Ovary (tissue), 9 donors: ENCODE results near the gene G6PC1. TPM values are rescaled to one million over a fixed set of nuclear protein-coding genes. Genes with fewer than 3 reads are reported as not detected.
"Not testable (repeated sequence)": the region's sequence is repeated elsewhere in the genome, so short reads cannot be mapped to it uniquely, and the experiment has no call there.

ENCODE experiments used
- DNase-seq, 5 donors: peaks; one replicate each; pipeline ENCODE4 v3.0.0-alpha.2; 2019 to 2020
- H3K27ac ChIP-seq, 2 donors: fragments of 200-600 bp; one replicate each; pipeline versions ENCODE4 v1.5.1 to v1.8.0; 2019 to 2022
- H3K27me3 ChIP-seq: fragments of 200-600 bp; one replicate; pipeline ENCODE4 v1.8.0; 2022
- H3K36me3 ChIP-seq: fragments of 200-600 bp; sonication (generic); one replicate; pipeline ENCODE4 v1.5.1; 2019
- H3K4me1 ChIP-seq: one replicate; pipeline ENCODE4 v1.8.1; 2013; ENCODE audit warnings: mild to moderate bottlenecking, moderate library complexity; ENCODE audit not compliant: insufficient read depth
- H3K4me3 ChIP-seq: fragments of 200-600 bp; sonication (generic); one replicate; pipeline ENCODE4 v1.5.1; 2017
- H3K9me3 ChIP-seq, 2 donors: fragments of 200-600 bp in 1 of 2; sonication (generic) in 1 of 2; one replicate each; pipeline versions ENCODE4 v1.5.1 to v1.8.1; 2013 to 2019; ENCODE audit warnings: mild to moderate bottlenecking in 1 of 2, moderate library complexity in 1 of 2
- EP300 ChIP-seq: sonication (generic); formaldehyde crosslinking; IDR thresholded peaks from one replicate; pipeline ENCODE4 v1.6.1; 2017; ENCODE audit warnings: antibody characterized with exemption
- POLR2A ChIP-seq: fragments of 450-650 bp; IDR thresholded peaks from one replicate; pipeline ENCODE4 v1.6.1; 2017; ENCODE audit warnings: antibody characterized with exemption, mild to moderate bottlenecking, moderate library complexity
- WGBS, 3 donors: extraction: QIAGEN DNeasy Blood & Tissue Kit in 1 of 3; methylation state at CpG; one replicate each; pipeline versions ENCODE4 v1.1.5 to v1.1.7; 2013 to 2017; 5-methylcytosine and 5-hydroxymethylcytosine counted together
- intact Hi-C, 4 donors: fragments of 100-400 bp; cut with DNase I; formaldehyde crosslinking; loops; one replicate each; pipeline versions ENCODE4 v1.11.0 to v1.15.1; 2022 to 2023
- polyA plus RNA-seq, 2 donors: library from polyadenylated mRNA; stranded (reverse); fragments of 200-250 nt in 1 of 2; fragments of 350-450 nt in 1 of 2; fragmentation: Illumina TruSeq in 1 of 2; extraction: RNeasy Lipid Tissue Mini Kit (QIAGEN cat#74804) in 1 of 2; gene quantifications; one replicate each; pipeline ENCODE4 v1.2.3, GENCODE V29; 2013 to 2014
- total RNA-seq, 7 donors: library from RNA; depleted of rRNA in 2 of 7; stranded (reverse); fragments of >200 nt in 2 of 7; fragmentation: NEBNext Ultra II Directional in 3 of 7; extraction: Animal tissue kit (Norgen Biotek cat#: 25700) in 3 of 7; gene quantifications; one replicate each; pipeline versions ENCODE4 v1.1.0 to v1.2.4, GENCODE V29; 2016 to 2023
- TF ChIP-seq, protein P1 (sequence below), 3 donors: fragments of 450-650 bp in 2 of 3; fragments of 200-600 bp in 1 of 3; IDR thresholded peaks; one replicate each; pipeline versions ENCODE4 v1.5.1 to v1.8.0; 2016 to 2022; ENCODE audit warnings: antibody characterized with exemption in 3 of 3, mild to moderate bottlenecking in 1 of 3
- donor health status: DM: no; HTN: no; CAD: no; lungs with moderate emphysema.
- donor health status: DM: no; HTN: no; CAD: no.
- donor health status: Bipolar disorder and iron deficiency.
- donor health status: DM: yes; HTN: yes; CAD: no.
- donor health status: DM: no; HTN: no; CAD: no.
- donor health status: DM: yes; HTN: yes; CAD: no.

Gene G6PC1
- total and polyA plus RNA-seq, 9 donors = 0.69 to 1.7 TPM; not detected in 7

DNA sequence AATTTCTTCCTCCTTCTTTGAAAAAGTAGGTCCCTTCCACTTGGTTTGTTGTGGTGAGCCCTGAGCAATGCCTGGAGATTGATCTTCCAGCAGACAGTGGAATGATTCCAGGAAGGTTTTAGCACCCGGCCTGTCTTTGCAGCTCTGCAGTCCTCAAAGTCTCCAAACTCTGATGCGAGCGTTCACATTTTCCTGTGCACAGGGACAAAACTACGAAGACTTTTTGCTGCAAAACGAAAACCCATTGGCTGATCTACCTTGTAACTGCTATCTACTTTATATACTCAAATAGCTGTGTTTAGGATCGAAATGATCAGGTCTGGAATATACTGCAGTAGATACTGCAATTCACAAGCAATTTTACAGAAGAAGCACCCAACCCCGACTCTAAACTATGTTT, 21.7 kb downstream of the G6PC1 start:
- 58 to 65% (median 58%) methylated on average over 7 of the region's 7 CpGs for WGBS, 3 donors
- no peaks in the 10 kb centered on the region for H3K27me3 ChIP-seq
- H3K4me1 ChIP-seq = no peaks in the 10 kb centered on the region
- H3K4me3 ChIP-seq = no peak overlapping the region
- H3K9me3 ChIP-seq = no peaks in the 10 kb centered on the region
- intact Hi-C loops = no loop called here
- H3K27ac ChIP-seq = peak overlapping the region in 1 of 2 donors; percentile 21
- H3K36me3 ChIP-seq = no peaks in the 10 kb centered on the region
- DNase-seq = no peak
- no peak for TF ChIP-seq POLR2A
- TF ChIP-seq, protein P1, sequence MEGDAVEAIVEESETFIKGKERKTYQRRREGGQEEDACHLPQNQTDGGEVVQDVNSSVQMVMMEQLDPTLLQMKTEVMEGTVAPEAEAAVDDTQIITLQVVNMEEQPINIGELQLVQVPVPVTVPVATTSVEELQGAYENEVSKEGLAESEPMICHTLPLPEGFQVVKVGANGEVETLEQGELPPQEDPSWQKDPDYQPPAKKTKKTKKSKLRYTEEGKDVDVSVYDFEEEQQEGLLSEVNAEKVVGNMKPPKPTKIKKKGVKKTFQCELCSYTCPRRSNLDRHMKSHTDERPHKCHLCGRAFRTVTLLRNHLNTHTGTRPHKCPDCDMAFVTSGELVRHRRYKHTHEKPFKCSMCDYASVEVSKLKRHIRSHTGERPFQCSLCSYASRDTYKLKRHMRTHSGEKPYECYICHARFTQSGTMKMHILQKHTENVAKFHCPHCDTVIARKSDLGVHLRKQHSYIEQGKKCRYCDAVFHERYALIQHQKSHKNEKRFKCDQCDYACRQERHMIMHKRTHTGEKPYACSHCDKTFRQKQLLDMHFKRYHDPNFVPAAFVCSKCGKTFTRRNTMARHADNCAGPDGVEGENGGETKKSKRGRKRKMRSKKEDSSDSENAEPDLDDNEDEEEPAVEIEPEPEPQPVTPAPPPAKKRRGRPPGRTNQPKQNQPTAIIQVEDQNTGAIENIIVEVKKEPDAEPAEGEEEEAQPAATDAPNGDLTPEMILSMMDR (IDR thresholded peaks at IDR 0.05) = no peak
- no peak for TF ChIP-seq EP300

DNA sequence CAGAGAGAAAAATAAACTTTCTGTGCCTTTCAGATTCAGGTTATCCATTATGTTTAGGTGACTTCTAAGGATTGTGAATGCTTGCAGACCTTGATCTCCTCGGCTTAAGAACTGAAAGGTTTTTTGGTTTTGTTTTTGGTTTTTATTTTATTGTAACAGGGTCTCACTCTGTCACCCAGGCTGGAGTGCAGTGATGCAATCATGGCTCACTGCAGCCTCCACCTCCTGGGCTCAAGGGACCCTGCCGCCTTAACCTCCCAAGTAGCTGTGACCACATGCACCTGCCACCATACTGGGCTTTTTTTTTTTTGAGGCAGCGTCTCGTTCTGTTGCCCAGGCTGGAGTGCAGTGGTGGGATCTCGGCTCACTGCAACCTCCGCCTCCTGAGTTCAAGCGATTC, 22.9 kb downstream of the G6PC1 start:
- H3K36me3 ChIP-seq, H3K4me1 ChIP-seq, H3K27ac ChIP-seq, H3K27me3 ChIP-seq, intact Hi-C loops, H3K4me3 ChIP-seq, DNase-seq, H3K9me3 ChIP-seq: not testable (repeated sequence)
- 87 to 90% (median 88%) methylated on average over 7 of the region's 7 CpGs for WGBS, 3 donors

DNA sequence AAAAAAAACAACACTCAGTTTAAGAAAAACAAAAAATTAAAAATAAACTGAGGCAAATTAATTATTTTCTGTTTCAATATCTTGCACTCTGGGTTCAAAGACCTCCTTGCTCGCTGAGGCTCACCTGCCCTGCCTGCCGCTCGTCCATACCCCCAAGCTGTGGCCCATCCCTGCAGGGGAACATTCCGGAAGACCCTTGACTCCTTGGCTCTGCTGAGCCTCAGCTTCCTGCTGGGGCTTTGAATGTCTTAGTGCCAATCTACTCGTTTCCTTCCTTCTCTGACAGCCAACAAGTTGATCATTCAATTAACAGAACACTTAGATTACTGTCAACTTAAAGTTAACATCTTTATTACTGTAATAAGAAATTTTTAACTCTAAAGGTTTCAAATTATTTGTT, 24.3 kb downstream of the G6PC1 start:
- no peak for DNase-seq
- Histone ChIP-seq H3K9me3 (no peaks in the 10 kb centered on the region), H3K27ac (no peak overlapping the region), H3K4me1 (peaks cover 3% of the 10 kb centered on the region), H3K4me3 (no peak overlapping the region), H3K36me3 (no peaks in the 10 kb centered on the region), H3K27me3 (no peaks in the 10 kb centered on the region)
- 51 to 52% (median 52%) methylated on average over 5 of the region's 5 CpGs for WGBS, 3 donors
- TF ChIP-seq, protein P1 (IDR thresholded peaks at IDR 0.05) = no peak
- no peak for TF ChIP-seq EP300
- intact Hi-C loops = no loop called here

- DNase-seq = peak in 3 of 5 donors; percentile 9 to 42 (median 22)
- WGBS, 3 donors = 30 to 38% (median 36%) methylated on average over 9 of the region's 9 CpGs
- Histone ChIP-seq H3K4me1 (peaks cover 3% of the 10 kb centered on the region), H3K4me3 (no peak overlapping the region), H3K27ac (peak overlapping the region in 1 of 2 donors; percentile 32), H3K36me3 (no peaks in the 10 kb centered on the region), H3K9me3 (no peaks in the 10 kb centered on the region), H3K27me3 (no peaks in the 10 kb centered on the region)
- intact Hi-C loops = no loop called here
- TF ChIP-seq POLR2A (no peak), EP300 (no peak)
- TF ChIP-seq, protein P1 (IDR thresholded peaks at IDR 0.05) = peak in 2 of 3 donors; percentile 45 to 52
Observed at GRCh38 chr17:42928714-42929496, 28.3 kb downstream of the G6PC1 start.

GRCh38 chr17:42929497-42929844, 28.9 kb downstream of the G6PC1 start:
- no peak for TF ChIP-seq EP300
- no peak for TF ChIP-seq POLR2A
- TF ChIP-seq, protein P1 (IDR thresholded peaks at IDR 0.05) = no peak
- peaks cover 3% of the 10 kb centered on the region for H3K4me1 ChIP-seq
- H3K36me3 ChIP-seq = no peaks in the 10 kb centered on the region
- intact Hi-C loops = no loop called here
- no peak for DNase-seq
- H3K27me3 ChIP-seq = no peaks in the 10 kb centered on the region
- no peak overlapping the region for H3K4me3 ChIP-seq
- no peak overlapping the region for H3K27ac ChIP-seq
- no peaks in the 10 kb centered on the region for H3K9me3 ChIP-seq
- whole genome bisulfite sequencing, 3 donors = 72 to 92% (median 91%) methylated on average over 1 of the region's 1 CpG
